GM18526 (cell line): ENCODE results near the gene WDR45B.

Source experiments
- POLR2A ChIP-seq: IDR thresholded peaks from 3 replicates; pipeline ENCODE4 v1.6.1; 2011; ENCODE audit not compliant: insufficient read length; ENCODE audit errors: extremely low read depth

WDR45B gene

GRCh38 chr17:82627405-82627804, 20.8 kb downstream of the WDR45B start:
- no peak for TF ChIP-seq POLR2A

- TF ChIP-seq POLR2A, result no peak
Measured at GRCh38 chr17:82623707-82624106, 24.5 kb downstream of the WDR45B start.

- no peak for TF ChIP-seq POLR2A
Measured at GRCh38 chr17:82619641-82620040, 28.6 kb downstream of the WDR45B start.

- no peak for TF ChIP-seq POLR2A
Measured at GRCh38 chr17:82619211-82619610, 29.0 kb downstream of the WDR45B start.

- no peak for TF ChIP-seq POLR2A
Measured at GRCh38 chr17:82616021-82616711, 32.1 kb downstream of the WDR45B start.

GRCh38 chr17:82615084-82616020, 32.9 kb downstream of the WDR45B start:
- no peak for TF ChIP-seq POLR2A

GRCh38 chr17:82614095-82614631, 34.1 kb downstream of the WDR45B start:
- no peak for TF ChIP-seq POLR2A

- TF ChIP-seq POLR2A, result no peak
Measured at GRCh38 chr17:82613283-82614094, 34.8 kb downstream of the WDR45B start.

- TF ChIP-seq POLR2A, result no peak
Measured at GRCh38 chr17:82611140-82612058, 36.8 kb downstream of the WDR45B start.

- TF ChIP-seq POLR2A, result no peak
Measured at GRCh38 chr17:82609655-82610054, 38.6 kb downstream of the WDR45B start.

- no peak for TF ChIP-seq POLR2A
Measured at GRCh38 chr17:82608816-82609215, 39.4 kb downstream of the WDR45B start.

- no peak for TF ChIP-seq POLR2A
Measured at GRCh38 chr17:82605939-82606600, 42.2 kb downstream of the WDR45B start.

- TF ChIP-seq POLR2A, result no peak
Measured at GRCh38 chr17:82604532-82604931, 43.7 kb downstream of the WDR45B start.
